ENCODE data around the gene EXOC5. TPM values are rescaled to one million over a fixed set of nuclear protein-coding genes. Genes with fewer than 3 reads are reported as not detected.

EXOC5 gene
- total RNA-seq = 64.4 and 109 TPM in 2 replicates

DNA sequence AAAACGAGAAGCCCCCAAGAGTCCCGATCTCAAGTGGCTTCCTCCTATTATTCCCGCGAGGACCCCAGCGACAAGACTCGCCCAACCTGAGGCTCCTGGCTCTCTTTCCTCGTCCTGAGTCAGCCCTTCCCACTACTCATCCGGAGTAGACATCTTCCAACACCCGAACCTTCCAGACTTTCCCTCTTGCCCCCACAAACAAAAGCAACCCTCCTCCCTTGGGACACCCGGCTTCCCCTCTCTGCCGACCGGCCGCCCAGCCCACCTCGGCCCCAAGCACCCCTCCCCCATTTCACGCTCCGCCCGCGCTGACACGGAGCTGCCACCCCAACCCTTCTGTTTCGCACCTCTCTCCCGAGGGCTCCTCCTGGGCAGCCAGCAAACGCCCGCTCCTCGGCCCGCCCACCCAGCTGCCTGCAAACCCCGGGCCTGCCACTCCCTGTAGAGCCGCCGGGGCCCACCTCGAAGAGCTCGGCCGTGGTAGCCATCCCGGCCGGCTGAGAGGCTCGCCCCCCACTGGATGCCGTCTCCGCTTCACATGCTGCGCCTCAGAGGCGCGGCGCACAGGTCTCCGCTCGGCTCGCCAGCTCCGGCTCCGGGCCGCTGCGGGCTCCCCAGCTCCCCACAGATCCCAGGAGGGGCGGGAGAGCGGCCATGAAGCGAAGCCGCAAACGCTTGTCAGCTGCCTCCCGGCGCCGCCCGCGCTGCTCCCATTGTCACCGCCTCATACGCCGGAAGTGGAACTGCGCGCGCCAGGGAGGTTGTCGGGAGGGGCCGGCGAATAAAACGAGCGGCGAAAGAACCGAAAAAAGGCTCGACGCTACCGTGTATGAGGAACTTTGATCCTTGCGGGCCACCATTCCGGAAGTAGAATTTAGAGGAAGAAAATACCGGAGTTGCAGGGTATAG, at the start of gene EXOC5, which contains the start of gene AP5M1:
Gene EXOC5 (minus strand): TSS at position 745 of the 909 bp plus-strand sequence. CDS start 257 bp downstream, at position 488.
Gene AP5M1 (plus strand): TSS at position 811 of the 909 bp plus-strand sequence. CDS start 344 bp downstream, outside the sequence.

Other genes with a start within 250 kb of the EXOC5 start
- gene AP5M1, start 66 bp upstream of the EXOC5 start, total RNA-seq = 17.2 and 34.5 TPM in 2 replicates
- 21.4 and 26.0 TPM in 2 replicates for gene NAA30, start 121.7 kb upstream of the EXOC5 start, total RNA-seq
- 0.32 TPM in 1 of 2 replicates, not detected in the other for gene CCDC198, start 225.0 kb upstream of the EXOC5 start, total RNA-seq

Data from smooth muscle cell of the umbilical artery (primary cell).